HG03378 (cell line): ENCODE data around the gene LRRC43.

Experiments used
- ATAC-seq: cut with Tn5 transposase; IDR thresholded peaks from one replicate; pipeline ENCODE4 v1.9.1; 2021; ENCODE audit warnings: mild to moderate bottlenecking, moderate library complexity; ENCODE audit not compliant: unreplicated experiment

Gene LRRC43

DNA sequence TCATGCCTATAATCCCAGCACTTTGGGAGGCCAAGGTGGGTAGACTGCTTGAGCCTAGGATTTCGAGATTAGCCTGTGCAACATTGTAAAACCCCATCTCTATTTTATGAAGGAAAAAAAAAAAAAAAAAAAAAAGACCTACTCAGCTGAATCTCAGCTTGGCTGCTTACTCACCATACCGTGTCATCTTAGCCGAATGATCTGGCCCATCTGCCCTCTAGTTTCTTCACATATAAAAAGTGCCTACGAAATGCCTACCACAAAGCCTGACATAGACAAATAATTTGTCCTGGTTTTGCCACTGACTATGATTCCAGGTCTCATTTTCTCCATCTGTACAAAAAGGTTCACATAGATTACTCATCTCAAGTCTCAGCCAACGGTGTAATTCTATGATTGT, 32.8 kb downstream of the LRRC43 start:
- ATAC-seq: no peak

- no peak for ATAC-seq
Observed at GRCh38 chr12:122216445-122216844, 33.5 kb downstream of the LRRC43 start.

GRCh38 chr12:122225683-122226365, 42.9 kb downstream of the LRRC43 start, which contains the start of gene DIABLO:
TSS of gene DIABLO (minus strand) at chr12:122226052. CDS start at chr12:122226014, 38 bp downstream.
- ATAC-seq: peak; percentile 81

- ATAC-seq: no peak
Observed at GRCh38 chr12:122226366-122227125, 43.6 kb downstream of the LRRC43 start.

DNA sequence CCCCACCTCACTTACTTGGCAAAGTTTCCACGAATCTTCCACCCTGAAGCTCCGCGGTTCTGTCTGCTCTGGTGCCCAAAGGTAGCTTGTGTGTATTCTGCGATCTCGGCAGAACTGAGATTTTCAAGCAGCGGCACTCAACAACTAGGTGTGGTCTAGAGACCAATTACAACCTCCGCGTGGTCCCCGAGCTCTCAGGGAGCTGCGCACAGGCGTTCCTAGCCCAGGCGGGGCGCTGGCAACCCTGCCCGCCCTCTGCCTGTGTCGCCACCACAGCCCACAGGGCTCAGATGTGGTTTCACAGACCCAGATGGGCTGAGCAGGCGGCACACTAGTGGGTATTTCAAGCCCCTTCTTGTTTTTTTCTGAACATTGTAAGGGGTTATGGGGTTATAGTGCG, 44.4 kb downstream of the LRRC43 start:
- ATAC-seq: no peak

DNA sequence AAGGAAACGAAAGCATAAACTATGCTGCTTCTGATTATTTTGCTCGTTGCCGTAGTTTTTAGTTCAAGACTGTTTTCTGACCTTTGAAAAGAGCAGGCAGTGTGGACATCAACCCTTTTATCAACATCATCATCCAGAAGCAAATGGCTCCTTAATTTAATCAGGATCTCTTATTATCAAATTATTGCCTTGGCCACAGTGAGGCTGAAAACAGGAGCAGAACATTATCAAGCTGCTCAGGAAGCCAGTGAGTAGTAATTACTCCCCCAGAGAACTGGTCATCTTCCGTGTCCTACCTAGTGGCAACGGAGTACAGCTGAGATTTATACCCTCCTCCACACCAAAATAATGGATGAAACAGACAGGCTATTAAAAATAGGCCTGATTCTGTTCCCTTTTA, 45.2 kb downstream of the LRRC43 start:
- no peak for ATAC-seq

- no peak for ATAC-seq
Observed at GRCh38 chr12:122230798-122231197, 47.9 kb downstream of the LRRC43 start.

GRCh38 chr12:122232691-122233090, 49.8 kb downstream of the LRRC43 start:
- no peak for ATAC-seq

- no peak for ATAC-seq
Observed at GRCh38 chr12:122235741-122236140, 52.8 kb downstream of the LRRC43 start.

DNA sequence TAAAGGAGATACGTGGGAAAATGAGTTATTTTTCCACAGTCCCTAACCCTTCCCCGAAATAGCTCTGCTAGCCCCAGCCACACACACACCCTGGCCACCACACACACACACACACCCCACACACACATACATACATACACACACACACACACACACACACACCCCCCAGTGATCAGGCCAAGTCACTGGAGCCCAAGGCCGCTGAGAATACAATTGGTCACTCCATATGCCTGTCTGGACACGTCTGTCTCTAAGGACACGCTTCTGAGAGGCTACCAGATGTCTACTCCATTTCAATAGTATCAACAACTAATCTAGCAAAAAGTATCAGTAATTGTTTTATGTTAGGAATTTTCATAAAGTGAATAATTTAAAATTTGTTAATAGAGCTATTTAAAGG, 55.9 kb downstream of the LRRC43 start:
- no peak for ATAC-seq

GRCh38 chr12:122243965-122244364, 61.0 kb downstream of the LRRC43 start:
- ATAC-seq: no peak

DNA sequence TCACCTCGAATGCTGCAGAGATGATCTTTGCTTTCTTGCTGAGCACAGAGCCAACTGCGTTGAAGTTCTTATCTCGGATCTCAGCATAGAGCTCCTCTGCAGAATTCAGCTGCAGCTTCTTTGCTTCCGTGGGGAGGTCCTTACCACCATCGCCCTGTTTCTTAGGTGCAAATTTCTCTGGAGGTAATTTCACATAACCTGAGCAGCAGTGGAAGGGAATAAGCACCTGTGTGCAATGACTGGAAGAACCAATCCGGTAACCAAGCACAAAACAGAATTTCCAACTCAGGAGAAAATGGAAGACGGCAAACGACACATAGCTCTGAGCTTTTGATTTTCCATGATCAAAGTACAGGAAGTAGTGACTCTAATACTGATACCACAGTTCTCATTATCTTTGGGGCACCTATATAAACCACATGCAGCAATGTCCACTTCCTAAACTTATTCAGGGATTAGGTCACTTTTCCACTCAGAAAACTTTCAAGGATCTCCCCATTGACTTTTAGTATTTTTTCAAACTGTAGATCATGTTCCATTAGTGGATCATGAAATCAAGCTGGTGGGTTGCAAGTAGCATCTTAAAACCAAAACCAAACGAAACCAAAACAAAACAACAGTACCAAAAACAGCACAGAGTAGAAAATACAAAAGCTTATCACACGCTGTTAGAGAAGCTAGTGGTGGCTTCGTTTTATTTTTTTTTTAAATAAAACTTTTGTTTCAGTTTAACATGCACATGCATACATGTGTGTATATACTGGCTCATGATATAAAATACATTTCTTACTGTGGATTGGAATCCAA, 61.8 kb downstream of the LRRC43 start:
- ATAC-seq: no peak

DNA sequence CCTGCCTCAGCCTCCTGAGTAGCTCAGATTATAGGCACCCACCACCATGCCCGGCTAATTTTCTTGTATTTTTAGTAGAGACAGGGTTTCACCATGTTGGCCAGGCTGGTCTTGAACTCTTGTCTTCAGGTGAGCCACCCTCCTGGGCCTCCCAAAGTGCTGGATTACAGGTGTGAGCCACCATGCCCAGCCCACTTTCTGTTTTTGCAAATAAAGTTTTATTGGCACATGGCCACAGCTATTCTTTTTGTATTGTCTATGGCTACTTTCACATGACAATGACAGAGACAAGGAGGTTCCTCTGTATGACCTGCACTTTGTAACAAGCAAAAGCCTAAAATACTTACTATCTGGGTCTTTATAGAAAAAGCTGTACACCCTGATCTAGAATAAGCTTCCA, 62.6 kb downstream of the LRRC43 start:
- ATAC-seq: no peak

DNA sequence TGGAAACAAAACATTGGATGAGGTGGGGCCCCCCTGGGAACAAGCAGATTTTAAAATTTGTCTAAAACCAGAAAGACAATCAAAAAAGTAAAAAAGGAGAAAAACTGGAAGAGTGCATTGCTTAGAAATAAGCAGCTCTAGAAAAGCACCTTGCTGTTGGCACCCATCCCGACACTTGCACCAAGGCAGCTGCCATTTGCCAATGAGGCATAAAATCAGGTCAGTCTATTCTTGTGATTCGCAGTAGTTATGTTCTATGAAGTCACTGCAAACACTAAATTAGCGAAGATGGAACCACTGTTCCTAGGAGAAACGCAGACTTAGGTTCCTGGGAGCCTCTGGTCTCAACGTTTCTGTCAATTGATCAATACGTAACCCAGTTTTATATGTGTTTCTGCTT, 67.1 kb downstream of the LRRC43 start:
- no peak for ATAC-seq

DNA sequence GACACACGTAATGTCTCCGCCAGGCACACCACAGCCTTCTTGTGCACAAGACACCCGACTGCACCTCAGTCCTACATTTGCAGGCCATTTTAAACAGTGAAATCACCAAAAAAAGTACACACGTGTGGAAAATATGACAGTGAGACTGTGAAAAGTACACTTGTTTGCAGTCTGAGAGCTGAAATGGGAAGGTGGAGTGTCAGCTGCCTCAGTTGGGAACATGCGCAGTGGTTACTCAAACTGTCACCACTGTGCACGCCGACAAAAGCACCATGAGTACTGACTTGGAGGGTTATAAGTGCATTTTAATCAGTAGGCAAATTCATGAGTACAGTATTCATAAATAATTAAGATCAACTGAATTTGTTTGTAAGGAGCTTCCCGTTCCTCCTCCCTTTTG, 67.6 kb downstream of the LRRC43 start:
- no peak for ATAC-seq
